Glutamatergic neuron (in vitro differentiated cells): ENCODE measurements around the gene TAS2R60. TPM values are rescaled to one million over a fixed set of nuclear protein-coding genes. Genes with fewer than 3 reads are reported as not detected.

ENCODE experiments used
- DNase-seq: peaks from one replicate; pipeline ENCODE4 v3.0.0; 2022
- H3K27ac Mint-ChIP-seq: one replicate; pipeline ENCODE4 v1.8.0; 2020; ENCODE audit warnings: mild to moderate bottlenecking, mixed read lengths, inconsistent platforms; ENCODE audit not compliant: unreplicated experiment
- H3K27me3 Mint-ChIP-seq: one replicate; pipeline ENCODE4 v1.8.0; 2020; ENCODE audit warnings: mild to moderate bottlenecking, moderate library complexity, mixed read lengths, inconsistent platforms; ENCODE audit not compliant: unreplicated experiment
- H3K36me3 Mint-ChIP-seq: one replicate; pipeline ENCODE4 v1.8.0; 2020; ENCODE audit warnings: mild to moderate bottlenecking, mixed read lengths, inconsistent platforms; ENCODE audit not compliant: unreplicated experiment
- H3K4me1 Mint-ChIP-seq: one replicate; pipeline ENCODE4 v1.8.0; 2020; ENCODE audit warnings: mild to moderate bottlenecking, low read depth, mixed read lengths, inconsistent platforms; ENCODE audit not compliant: unreplicated experiment
- H3K4me3 Mint-ChIP-seq: one replicate; pipeline ENCODE4 v1.8.0; 2020; ENCODE audit warnings: mild to moderate bottlenecking, mixed read lengths, inconsistent platforms; ENCODE audit not compliant: unreplicated experiment
- H3K9me3 Mint-ChIP-seq: one replicate; pipeline ENCODE4 v1.8.0; 2020; ENCODE audit warnings: mild to moderate bottlenecking, moderate library complexity, mixed read lengths, inconsistent platforms; ENCODE audit not compliant: unreplicated experiment
- total RNA-seq: library from RNA; stranded (reverse); fragmentation: NEBNext Ultra II Directional; extraction: Animal tissue kit (Norgen Biotek cat#: 25700); gene quantifications from one replicate; pipeline ENCODE4 v1.2.1, GENCODE V29; 2021; ENCODE audit not compliant: unreplicated experiment
- TF ChIP-seq, protein P1 (sequence below): fragments of 200-600 bp; sonication (generic); IDR thresholded peaks from one replicate; pipeline ENCODE4 v1.5.0; 2021; ENCODE audit not compliant: partially characterized antibody, unreplicated experiment

The TAS2R60 gene
- total RNA-seq, 1 donor from 2014 or later, result not detected

DNA sequence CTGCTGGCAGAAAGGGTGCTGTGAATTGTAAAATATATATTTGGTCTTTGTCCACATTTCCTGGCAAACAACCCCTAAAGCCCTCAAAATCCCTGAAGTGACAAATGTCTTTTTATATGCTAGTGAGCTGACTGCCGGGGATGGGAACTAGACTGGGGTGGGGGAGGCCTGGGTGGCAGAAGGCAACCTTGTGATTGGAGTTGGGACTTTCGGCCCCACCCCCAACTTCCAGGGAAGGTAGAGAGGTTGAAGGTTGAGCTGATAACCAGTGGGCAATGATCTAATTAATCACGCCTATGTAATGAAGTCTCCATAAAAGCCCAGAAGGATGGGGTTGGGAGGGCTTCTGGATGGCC lies 37.3 kb upstream of the TAS2R60 start:
- peak overlapping the region; percentile 97 for H3K27ac Mint-ChIP-seq

DNA sequence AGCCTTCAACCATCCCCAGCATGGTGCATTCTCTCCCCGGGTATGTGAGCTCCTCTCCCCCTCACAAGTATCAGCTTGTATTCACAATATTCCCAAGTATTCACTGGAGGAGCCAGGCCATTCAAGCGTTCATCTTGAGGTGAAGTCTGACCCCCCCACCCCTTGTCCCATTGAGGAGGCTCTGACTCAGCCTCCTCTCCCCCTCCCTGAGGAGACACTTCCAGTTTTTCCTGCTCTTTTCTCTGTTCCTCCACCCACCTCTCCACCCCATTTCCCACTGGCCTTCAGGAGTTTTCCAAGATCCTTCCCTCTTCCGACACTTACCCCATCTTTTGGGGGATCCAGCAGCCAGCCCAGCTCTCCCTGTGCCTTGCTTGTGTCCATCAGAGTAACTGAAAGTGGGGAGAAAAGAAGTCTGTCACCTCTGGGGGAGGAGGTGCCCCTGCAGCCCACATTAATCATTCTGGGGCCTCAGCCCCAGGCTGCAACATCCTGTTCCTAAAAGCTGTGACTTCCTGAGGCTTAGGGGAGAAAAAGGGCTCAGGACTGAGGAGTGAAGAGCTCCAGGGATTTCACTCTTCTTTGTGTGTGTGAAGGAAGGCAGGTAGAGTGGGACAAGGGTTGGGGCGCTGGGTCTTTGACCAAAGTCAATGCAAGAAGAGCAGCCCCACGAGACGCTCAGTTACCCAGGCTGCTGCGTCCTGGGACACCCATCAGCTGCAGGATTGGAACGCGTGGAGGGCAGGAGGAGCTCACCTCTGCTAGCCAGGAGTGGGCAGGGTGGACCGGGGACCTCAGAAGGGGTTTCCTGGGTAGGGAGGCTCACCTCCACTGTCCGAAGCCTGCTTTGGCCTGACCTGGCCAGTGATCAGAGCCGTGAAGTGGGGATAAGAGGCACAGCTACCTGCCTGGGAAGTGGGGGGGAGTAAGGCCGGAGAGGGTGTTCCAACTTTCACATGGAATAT lies 35.7 kb upstream of the TAS2R60 start:
- DNase-seq, result no peak
- TF ChIP-seq, protein P1, sequence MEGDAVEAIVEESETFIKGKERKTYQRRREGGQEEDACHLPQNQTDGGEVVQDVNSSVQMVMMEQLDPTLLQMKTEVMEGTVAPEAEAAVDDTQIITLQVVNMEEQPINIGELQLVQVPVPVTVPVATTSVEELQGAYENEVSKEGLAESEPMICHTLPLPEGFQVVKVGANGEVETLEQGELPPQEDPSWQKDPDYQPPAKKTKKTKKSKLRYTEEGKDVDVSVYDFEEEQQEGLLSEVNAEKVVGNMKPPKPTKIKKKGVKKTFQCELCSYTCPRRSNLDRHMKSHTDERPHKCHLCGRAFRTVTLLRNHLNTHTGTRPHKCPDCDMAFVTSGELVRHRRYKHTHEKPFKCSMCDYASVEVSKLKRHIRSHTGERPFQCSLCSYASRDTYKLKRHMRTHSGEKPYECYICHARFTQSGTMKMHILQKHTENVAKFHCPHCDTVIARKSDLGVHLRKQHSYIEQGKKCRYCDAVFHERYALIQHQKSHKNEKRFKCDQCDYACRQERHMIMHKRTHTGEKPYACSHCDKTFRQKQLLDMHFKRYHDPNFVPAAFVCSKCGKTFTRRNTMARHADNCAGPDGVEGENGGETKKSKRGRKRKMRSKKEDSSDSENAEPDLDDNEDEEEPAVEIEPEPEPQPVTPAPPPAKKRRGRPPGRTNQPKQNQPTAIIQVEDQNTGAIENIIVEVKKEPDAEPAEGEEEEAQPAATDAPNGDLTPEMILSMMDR, result no peak
- Mint-ChIP-seq H3K4me3 (peak overlapping the region; percentile 40), H3K36me3 (no peaks in the 10 kb centered on the region), H3K27me3 (peaks cover 16% of the 10 kb centered on the region), H3K9me3 (peaks cover 13% of the 10 kb centered on the region), H3K4me1 (peaks cover 49% of the 10 kb centered on the region), H3K27ac (no peak overlapping the region)

More for the DNA sequence above, 37.3 kb upstream of the TAS2R60 start:
- peaks cover 16% of the 10 kb centered on the region for H3K27me3 Mint-ChIP-seq
- peaks cover 35% of the 10 kb centered on the region for H3K4me1 Mint-ChIP-seq
- DNase-seq, result no peak
- no peaks in the 10 kb centered on the region for H3K36me3 Mint-ChIP-seq
- TF ChIP-seq, protein P1, result no peak
- peaks cover 13% of the 10 kb centered on the region for H3K9me3 Mint-ChIP-seq
- H3K4me3 Mint-ChIP-seq, result no peak overlapping the region

DNA sequence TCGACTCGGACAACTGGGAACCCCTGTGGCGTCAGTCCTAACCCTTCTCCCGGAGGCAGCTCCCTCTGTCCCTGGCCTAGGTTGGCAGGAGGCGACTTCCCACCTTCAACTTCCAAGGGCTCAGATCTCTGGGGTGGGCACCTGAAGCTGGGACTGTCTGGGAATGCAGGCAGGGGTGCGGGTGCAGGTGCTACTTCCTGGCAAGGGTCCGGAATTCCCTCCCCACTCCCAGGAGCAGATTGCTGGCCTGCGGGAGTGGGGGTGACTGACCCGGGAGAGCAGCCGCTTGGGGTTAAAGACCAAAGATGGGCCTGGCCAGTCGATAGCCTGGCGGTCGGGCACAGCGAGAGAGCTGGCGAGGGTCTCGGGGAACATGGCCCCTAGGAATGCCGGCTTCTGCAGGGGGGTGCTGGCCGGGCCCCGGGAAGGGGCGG lies 35.0 kb upstream of the TAS2R60 start:
- Mint-ChIP-seq H3K4me1 (peaks cover 49% of the 10 kb centered on the region), H3K27ac (no peak overlapping the region), H3K27me3 (peaks cover 16% of the 10 kb centered on the region), H3K4me3 (no peak overlapping the region), H3K36me3 (no peaks in the 10 kb centered on the region), H3K9me3 (peaks cover 14% of the 10 kb centered on the region)
- TF ChIP-seq, protein P1, result no peak
- no peak for DNase-seq

- TF ChIP-seq, protein P1, result no peak
- H3K9me3 Mint-ChIP-seq, result peaks cover 14% of the 10 kb centered on the region
- H3K36me3 Mint-ChIP-seq, result no peaks in the 10 kb centered on the region
- H3K4me1 Mint-ChIP-seq, result peaks cover 49% of the 10 kb centered on the region
- DNase-seq, result no peak
- H3K27me3 Mint-ChIP-seq, result peaks cover 16% of the 10 kb centered on the region
- H3K27ac Mint-ChIP-seq, result no peak within 1 kb of the TSS
- peak within 1 kb of the TSS; percentile 71 for H3K4me3 Mint-ChIP-seq
Measured at GRCh38 chr7:143408686-143409561, 34.3 kb upstream of the TAS2R60 start, which contains the start of gene EPHA1. Gene EPHA1 (minus strand): TSS chr7:143408856. CDS start chr7:143408805, 51 bp downstream.
